Endothelial cell of umbilical vein (primary cell): ENCODE measurements around the gene SMAD1. TPM values are rescaled to one million over a fixed set of nuclear protein-coding genes. Genes with fewer than 3 reads are reported as not detected.

Experiments
- BruUV-seq: library from RNA; stranded (reverse); fragments of 400-500 nt; replicated peaks from 2 replicates; lab custom pipeline; 2021; lab: Mats Ljungman, UMichigan
- CTCF ChIA-PET: fragments of 300-600, 350-600 bp; sonication (Branson Sonifier 250); formaldehyde crosslinking; loops from one replicate; lab custom pipeline; 2021; ENCODE audit warnings: antibody characterized with exemption, inconsistent platforms; lab: Charles Lee
- POLR2A ChIA-PET: fragments of 300-600, 350-600 bp; sonication (Branson Sonifier 250); formaldehyde crosslinking; loops from one replicate; lab custom pipeline; 2021; ENCODE audit warnings: antibody characterized with exemption, inconsistent platforms; lab: Charles Lee
- DNase-seq: peaks from one replicate; pipeline ENCODE4 v3.0.0-alpha.2; 2011; ENCODE audit warnings: low read depth, low spot score
- FAIRE-seq: peaks from 2 replicates; lab custom pipeline; 2011; peaks lifted over from hg19 to GRCh38; lab: Jason Lieb, UNC
- H2AFZ ChIP-seq: 2 replicates; pipeline ENCODE4 v1.6.0; 2012; ENCODE audit warnings: low read depth, low read length, control low read depth, inconsistent platforms
- H3K27ac ChIP-seq: 2 replicates; pipeline ENCODE4 v1.5.1; 2011; ENCODE audit warnings: low read depth, mild to moderate bottlenecking, control low read depth, low read length, moderate library complexity; ENCODE audit not compliant: insufficient read depth
- H3K27me3 ChIP-seq, 2 experiments: 2 replicates each; pipeline versions ENCODE4 v1.6.0 to v1.6.1; 2011; ENCODE audit warnings: low read length in 2 of 2, mixed read lengths in 1 of 2; ENCODE audit not compliant: control insufficient read depth in 2 of 2, insufficient read depth in 2 of 2
- H3K36me3 ChIP-seq, 2 experiments: 2 replicates in 1 of 2; 3 replicates in 1 of 2; pipeline ENCODE4 v1.5.1; 2011; ENCODE audit warnings: low read length in 2 of 2, mild to moderate bottlenecking in 1 of 2, moderate library complexity in 1 of 2; ENCODE audit not compliant: control insufficient read depth in 2 of 2, insufficient read depth in 2 of 2; ENCODE audit errors: extremely low read depth in 1 of 2
- H3K4me1 ChIP-seq: 3 replicates; pipeline ENCODE4 v1.5.1; 2011; ENCODE audit warnings: mild to moderate bottlenecking, low read length; ENCODE audit not compliant: control insufficient read depth, insufficient read depth; ENCODE audit errors: extremely low read depth
- H3K4me2 ChIP-seq: 2 replicates; pipeline ENCODE4 v1.6.1; 2011; ENCODE audit warnings: low read length, control low read depth, mixed read lengths; ENCODE audit not compliant: insufficient read depth
- H3K4me3 ChIP-seq, 3 experiments: fragments of 200-600 bp in 1 of 3; sonication (generic), shearing (Covaris generic) in 1 of 3; replicated peaks in 1 of 3; 2 replicates each; pipeline ENCODE4 v1.5.1; 2011 to 2016; ENCODE audit warnings: control low read depth in 3 of 3, low read length in 3 of 3, mild to moderate bottlenecking in 2 of 3, inconsistent platforms in 1 of 3, low read depth in 1 of 3, moderate library complexity in 1 of 3; ENCODE audit not compliant: insufficient read depth in 1 of 3
- H3K79me2 ChIP-seq: 2 replicates; pipeline ENCODE4 v1.6.0; 2012; ENCODE audit warnings: low read length, inconsistent platforms; ENCODE audit not compliant: control insufficient read depth, insufficient read depth
- H3K9ac ChIP-seq: replicated peaks from 2 replicates; pipeline ENCODE3; 2011; ENCODE audit warnings: low read length, control low read depth; ENCODE audit not compliant: insufficient read depth; ENCODE audit errors: extremely low read depth
- H3K9me1 ChIP-seq: replicated peaks from 3 replicates; pipeline ENCODE4 v1.6.0; 2011; ENCODE audit warnings: mild to moderate bottlenecking, low read length; ENCODE audit not compliant: control insufficient read depth, insufficient read depth; ENCODE audit errors: extremely low read depth
- H3K9me3 ChIP-seq: replicated peaks from 2 replicates; pipeline ENCODE4 v1.5.1; 2012; ENCODE audit warnings: low read length, inconsistent platforms; ENCODE audit not compliant: control insufficient read depth, insufficient read depth
- H4K20me1 ChIP-seq: replicated peaks from 2 replicates; pipeline ENCODE3; 2011; ENCODE audit warnings: mild to moderate bottlenecking, low read length; ENCODE audit not compliant: control insufficient read depth, insufficient read depth; ENCODE audit errors: extremely low read depth
- CTCF ChIP-seq, 2 donors: IDR thresholded peaks; 1 replicate in 1 of 2; 2 replicates in 1 of 2; pipeline ENCODE4 v1.5.1; 2011; ENCODE audit warnings: low read length in 2 of 2, mild to moderate bottlenecking in 2 of 2, moderate library complexity in 2 of 2, control low read depth in 1 of 2, inconsistent platforms in 1 of 2, low read depth in 1 of 2; ENCODE audit not compliant: insufficient read depth in 1 of 2; ENCODE audit errors: extremely low read depth in 1 of 2
- EZH2 ChIP-seq: IDR thresholded peaks from 2 replicates; pipeline ENCODE4 v1.6.1; 2012; ENCODE audit warnings: borderline replicate concordance, low read depth, mild to moderate bottlenecking, moderate library complexity, low read length, inconsistent platforms; ENCODE audit not compliant: severe bottlenecking
- FOS ChIP-seq: IDR thresholded peaks from 2 replicates; pipeline ENCODE4 v1.6.1; 2011; ENCODE audit warnings: mild to moderate bottlenecking, low read length, moderate library complexity, borderline replicate concordance; ENCODE audit not compliant: insufficient read depth
- GATA2 ChIP-seq: IDR thresholded peaks from 2 replicates; pipeline ENCODE4 v1.7.0; 2011; ENCODE audit warnings: low read depth, mild to moderate bottlenecking, moderate library complexity, mixed read lengths, low read length; ENCODE audit not compliant: insufficient read length, insufficient read depth
- JUN ChIP-seq: IDR thresholded peaks from 2 replicates; pipeline ENCODE4 v1.6.1; 2011; ENCODE audit warnings: borderline replicate concordance, low read depth; ENCODE audit not compliant: insufficient read length, insufficient read depth
- MAX ChIP-seq: IDR thresholded peaks from 2 replicates; pipeline ENCODE4 v1.6.1; 2011; ENCODE audit not compliant: insufficient read depth, insufficient read length
- MYC ChIP-seq: IDR thresholded peaks from one replicate; pipeline ENCODE4 v1.6.1; 2011; ENCODE audit warnings: mild to moderate bottlenecking, low read depth, low read length
- POLR2A ChIP-seq: IDR thresholded peaks from 2 replicates; pipeline ENCODE4 v1.6.1; 2012; ENCODE audit warnings: low read depth, mild to moderate bottlenecking, control low read depth, low read length
- POLR2AphosphoS5 ChIP-seq: IDR thresholded peaks from 2 replicates; pipeline ENCODE4 v1.6.1; 2012; ENCODE audit warnings: low read depth, mild to moderate bottlenecking, control low read depth, low read length, moderate library complexity; ENCODE audit not compliant: insufficient read depth
- dilution Hi-C: fragments of 300-500 bp; cut with MboI; formaldehyde crosslinking; loops from one replicate; pipeline ENCODE4 v1.15.0; 2019; ENCODE audit warnings: low sequenced_read_pairs; ENCODE audit not compliant: extremely low pct_ligation_motif_present
- intact Hi-C: fragments of 100-400 bp; cut with micrococcal nuclease; formaldehyde crosslinking; loops from one replicate; pipeline ENCODE4 v1.10.0; 2022
- polyA plus RNA-seq, 4 experiments: library from polyadenylated mRNA; depleted of rRNA in 3 of 4; stranded (reverse) in 3 of 4; unstranded in 1 of 4; fragments of >200 nt; gene quantifications; 2 replicates each; pipeline versions ENCODE4 v1.2.1 to v1.2.3, GENCODE V29; 2011 to 2012; ENCODE audit warnings: missing spikeins in 1 of 4
- total RNA-seq: library from RNA; stranded (reverse); gene quantifications from 2 replicates; pipeline ENCODE4 v1.2.3, GENCODE V29; 2021

SMAD1 gene
- total and polyA plus RNA-seq, 2 donors (not counting 3 experiments of a cell fraction or from before 2014, with no cell fraction given), result 101 to 116 TPM

GRCh38 chr4:145513020-145513621 lies 31.5 kb downstream of the SMAD1 start:
- dilution Hi-C loops (no loop called here), intact Hi-C loops (no loop called here)
- Histone ChIP-seq H2AFZ (no peak overlapping the region), H3K79me2 (peaks cover 98% of the 10 kb centered on the region), H3K4me2 (no peak overlapping the region), H3K36me3 (peaks cover 0 to 2% of the 10 kb centered on the region in 2 experiments), H3K9ac (no peak overlapping the region), H3K4me3 (no peak overlapping the region), H3K9me3 (peaks cover 6% of the 10 kb centered on the region), H3K9me1 (no peaks in the 10 kb centered on the region), H3K4me1 (peaks cover 7% of the 10 kb centered on the region), H3K27ac (no peak overlapping the region), H4K20me1 (peaks cover 3% of the 10 kb centered on the region), H3K27me3 (no peaks in the 10 kb centered on the region)
- POLR2A ChIA-PET, result no interaction called here
- CTCF ChIA-PET, result no interaction called here
- TF ChIP-seq MAX, result no peak
- no peak for TF ChIP-seq JUN
- no peak for TF ChIP-seq POLR2AphosphoS5
- TF ChIP-seq FOS, result no peak
- TF ChIP-seq EZH2, result no peak
- TF ChIP-seq CTCF (IDR thresholded peaks at IDR 0.05; ENCODE audit: extremely low read depth in 1 of 2, insufficient read depth in 1 of 2, low read depth in 1 of 2, low read length in 2 of 2), result no peak
- no peak for TF ChIP-seq POLR2A
- no peak for TF ChIP-seq MYC
- no peak for TF ChIP-seq GATA2
- FAIRE-seq, result no peak
- no TSS peak for BruUV-seq
- no peak for DNase-seq
